Activated CD4-positive, alpha-beta T cell treated with anti-CD3 and anti-CD28 coated beads, Interleukin-2, Interleukin-4, amounts not matched to agents 100 ng/mL and 50 ng/mL, durations not matched to agents 16 hours and 8 hours (primary cell): ENCODE data around the gene ACTN1.
"Not testable (repeated sequence)": the region's sequence is repeated elsewhere in the genome, so short reads cannot be mapped to it uniquely, and the experiment has no call there.

Experiments
- DNase-seq: peaks from one replicate; pipeline ENCODE4 v3.0.0-alpha.2; 2020; ENCODE audit warnings: low spot score

Gene ACTN1

GRCh38 chr14:68979021-68979721 is at the start of gene ACTN1:
Gene ACTN1 (minus strand): TSS chr14:68979302. CDS start chr14:68979056, 246 bp downstream.
- peak; percentile 73 for DNase-seq

- no peak for DNase-seq
These were observed 48.3 kb upstream of the ACTN1 start for GRCh38 chr14:69027242-69027913.

- no peak for DNase-seq
These were observed 43.9 kb upstream of the ACTN1 start for GRCh38 chr14:69023035-69023434.

- not testable (repeated sequence) for DNase-seq
These were observed 43.0 kb upstream of the ACTN1 start for GRCh38 chr14:69022093-69022492.

GRCh38 chr14:69017706-69018105 is 38.6 kb upstream of the ACTN1 start:
- DNase-seq: no peak

- no peak for DNase-seq
These were observed 35.7 kb upstream of the ACTN1 start for GRCh38 chr14:69014829-69015259.

GRCh38 chr14:69013943-69014782 is 35.1 kb upstream of the ACTN1 start:
- no peak for DNase-seq

- DNase-seq: no peak
These were observed 33.3 kb upstream of the ACTN1 start for GRCh38 chr14:69012256-69012953.

GRCh38 chr14:69010648-69011047 is 31.5 kb upstream of the ACTN1 start:
- DNase-seq: no peak

DNA sequence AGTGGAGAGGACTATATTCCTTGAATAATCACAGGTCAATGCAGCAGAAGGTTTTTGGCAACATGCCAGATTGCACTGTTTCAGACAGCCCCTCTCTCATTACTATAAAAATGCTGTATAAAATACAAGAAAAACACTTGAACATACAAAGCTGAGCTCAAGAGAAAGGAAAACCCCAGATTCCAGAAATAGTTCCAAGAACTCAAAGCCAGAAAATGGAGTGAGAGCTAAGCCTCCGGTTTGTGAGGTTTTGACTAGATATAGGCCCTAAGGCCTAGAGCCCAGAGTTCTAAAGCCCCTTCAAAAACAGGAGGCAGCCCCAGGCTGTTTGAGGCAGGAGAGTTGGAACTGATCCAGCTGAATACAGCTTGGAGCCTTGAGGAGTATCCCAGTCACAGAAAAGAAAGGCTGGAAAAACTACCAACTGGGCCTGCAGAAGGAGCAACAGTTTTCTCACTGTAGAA is 29.4 kb upstream of the ACTN1 start:
- DNase-seq: no peak

DNA sequence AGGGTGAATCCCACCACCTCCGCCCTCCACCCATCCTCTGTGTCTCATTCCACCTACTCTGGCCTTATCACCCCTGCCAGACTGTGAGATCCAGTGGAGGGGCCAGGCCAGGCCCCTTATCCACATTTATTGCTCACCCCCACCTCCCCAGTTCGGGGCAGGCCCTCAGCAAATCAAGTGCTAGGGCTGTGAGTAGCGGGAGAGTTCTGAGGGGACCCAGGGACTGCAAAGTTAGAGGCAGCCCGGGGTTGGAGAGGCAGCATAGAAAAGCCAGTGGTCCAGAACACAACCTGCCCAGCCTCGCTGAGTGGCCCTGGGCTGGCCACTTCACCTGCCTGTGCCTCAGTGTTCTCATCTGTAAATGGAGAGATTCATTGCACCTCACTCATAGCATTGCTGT is 27.2 kb upstream of the ACTN1 start:
- DNase-seq: no peak

GRCh38 chr14:69005432-69006148 is 26.5 kb upstream of the ACTN1 start:
- no peak for DNase-seq

- DNase-seq: no peak
These were observed 25.8 kb upstream of the ACTN1 start for GRCh38 chr14:69004731-69005431.

GRCh38 chr14:69003626-69004025 is 24.5 kb upstream of the ACTN1 start:
- DNase-seq: no peak

DNA sequence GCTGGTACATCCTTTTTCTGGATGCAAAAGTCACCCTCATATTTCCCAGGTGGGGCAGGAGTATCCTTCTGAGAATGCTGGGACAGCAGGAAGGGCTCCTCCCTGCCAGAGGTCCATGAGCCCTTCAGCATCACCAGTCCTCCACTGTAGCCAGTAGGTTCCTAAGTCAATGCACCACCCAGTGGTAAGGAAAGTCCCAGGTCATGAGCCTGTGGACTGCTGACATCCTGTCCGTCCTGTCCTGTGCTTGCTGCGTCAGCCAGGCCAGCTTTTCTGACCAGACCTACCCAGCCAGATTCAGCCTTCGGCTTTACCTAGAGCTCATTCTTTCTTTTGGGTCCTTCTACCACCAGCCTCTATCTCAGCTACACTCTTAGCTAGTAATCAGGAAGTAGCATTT is 23.0 kb upstream of the ACTN1 start:
- DNase-seq: no peak

GRCh38 chr14:69001375-69001774 is 22.3 kb upstream of the ACTN1 start:
- no peak for DNase-seq

DNA sequence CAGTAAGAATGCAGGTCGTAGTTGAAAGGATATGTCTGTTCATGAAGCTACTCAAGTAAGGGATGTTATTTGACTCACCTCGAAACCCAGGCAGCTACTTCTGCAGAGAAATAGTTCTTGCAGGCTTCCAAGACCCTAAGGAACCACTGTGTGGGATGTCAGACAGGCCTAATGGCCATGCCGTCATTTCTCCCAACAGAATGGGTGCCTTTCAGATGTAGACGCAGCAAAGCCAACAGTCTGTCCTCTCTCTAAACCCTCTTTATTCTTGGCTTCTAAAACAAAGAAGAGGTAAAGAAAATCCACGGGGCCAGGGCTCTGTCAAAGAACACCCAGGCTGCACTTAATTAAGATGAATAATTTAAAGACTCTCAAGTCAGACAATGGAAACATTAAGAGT is 19.0 kb upstream of the ACTN1 start:
- no peak for DNase-seq

- no peak for DNase-seq
These were observed 16.6 kb upstream of the ACTN1 start for GRCh38 chr14:68995731-68996130.

GRCh38 chr14:68994056-68994455 is 15.0 kb upstream of the ACTN1 start:
- DNase-seq: no peak

GRCh38 chr14:68987653-68988036 is 8.5 kb upstream of the ACTN1 start:
- no peak for DNase-seq
